OCI-LY7 (cell line): ENCODE data around the gene FEV. TPM values are rescaled to one million over a fixed set of nuclear protein-coding genes. Genes with fewer than 3 reads are reported as not detected.

Experiments used
- BruUV-seq: library from RNA; stranded (reverse); fragments of 400-500 nt; replicated peaks from 2 replicates; lab custom pipeline; 2021; lab: Mats Ljungman, UMichigan
- CTCF ChIA-PET: fragments of 300-600 bp; sonication (Branson Sonifier 250); formaldehyde crosslinking; loops from one replicate; lab custom pipeline; 2022; ENCODE audit warnings: antibody characterized with exemption; ENCODE audit not compliant: unreplicated experiment; lab: Charles Lee
- POLR2A ChIA-PET: fragments of 300-600 bp; sonication (Branson Sonifier 250); formaldehyde crosslinking; loops from one replicate; lab custom pipeline; 2022; ENCODE audit warnings: antibody characterized with exemption; lab: Charles Lee
- DNase-seq: peaks from one replicate; pipeline ENCODE4 v3.0.0-alpha.2; 2015; ENCODE audit warnings: low spot score
- H2AFZ ChIP-seq: fragments of 200-600 bp; sonication (generic), shearing (Covaris generic); 2 replicates; pipeline ENCODE4 v1.6.1; 2014; ENCODE audit warnings: mild to moderate bottlenecking, antibody characterized with exemption, low read length, moderate library complexity
- H3K27ac ChIP-seq: fragments of 200-600 bp; sonication (generic); 2 replicates; pipeline ENCODE4 v1.5.1; 2014; ENCODE audit warnings: mixed run types, low read depth, mild to moderate bottlenecking, moderate library complexity, low read length, inconsistent platforms; ENCODE audit not compliant: poor library complexity, severe bottlenecking
- H3K36me3 ChIP-seq: fragments of 200-600 bp; sonication (generic); 2 replicates; pipeline ENCODE4 v1.6.1; 2014; ENCODE audit warnings: mild to moderate bottlenecking, antibody characterized with exemption, low read length, moderate library complexity, mixed read lengths; ENCODE audit not compliant: insufficient read depth
- H3K4me1 ChIP-seq: fragments of 200-600 bp; sonication (generic); 2 replicates; pipeline ENCODE4 v1.5.1; 2014; ENCODE audit warnings: mild to moderate bottlenecking, low read length; ENCODE audit not compliant: insufficient read depth, poor library complexity, severe bottlenecking
- H3K4me2 ChIP-seq: fragments of 200-600 bp; sonication (generic); 2 replicates; pipeline ENCODE4 v1.6.1; 2014; ENCODE audit warnings: mild to moderate bottlenecking, low read length
- H3K4me3 ChIP-seq: fragments of 200-600 bp; sonication (generic); 2 replicates; pipeline ENCODE4 v1.5.1; 2014; ENCODE audit warnings: mild to moderate bottlenecking, low read depth, low read length; ENCODE audit not compliant: poor library complexity, severe bottlenecking
- H3K79me2 ChIP-seq: fragments of 200-600 bp; sonication (generic); 2 replicates; pipeline ENCODE4 v1.6.1; 2016; ENCODE audit warnings: low read depth, mild to moderate bottlenecking, low read length, moderate library complexity, mixed read lengths; ENCODE audit not compliant: insufficient read depth
- H3K9me2 ChIP-seq: fragments of 200-600 bp; sonication (generic); 2 replicates; pipeline ENCODE4 v1.6.1; 2016; ENCODE audit warnings: mild to moderate bottlenecking, low read length, mixed read lengths; ENCODE audit not compliant: insufficient read depth
- H3K9me3 ChIP-seq: fragments of 200-600 bp; sonication (generic); 2 replicates; pipeline ENCODE4 v1.6.1; 2014; ENCODE audit warnings: mild to moderate bottlenecking, mixed run types, low read length, mixed read lengths
- H4K20me1 ChIP-seq: fragments of 200-600 bp; sonication (generic); 2 replicates; pipeline ENCODE4 v1.6.1; 2014; ENCODE audit warnings: mild to moderate bottlenecking, antibody characterized with exemption, low read length, moderate library complexity, mixed read lengths; ENCODE audit not compliant: insufficient read depth
- EZH2phosphoT487 ChIP-seq: fragments of 200-600 bp; sonication (generic); IDR thresholded peaks from 2 replicates; pipeline ENCODE4 v1.6.1; 2018; ENCODE audit warnings: low read depth, borderline replicate concordance, mild to moderate bottlenecking, mixed run types, antibody characterized with exemption, low read length, moderate library complexity, mixed read lengths
- intact Hi-C: fragments of 100-400 bp; cut with micrococcal nuclease; formaldehyde crosslinking; loops from one replicate; pipeline ENCODE4 v1.10.0; 2022; ENCODE audit not compliant: unreplicated experiment
- total RNA-seq, 2 experiments: library from RNA; depleted of rRNA in 1 of 2; stranded (reverse); fragments of >200 nt in 1 of 2; shearing (Covaris generic) in 1 of 2; gene quantifications; 2 replicates each; pipeline ENCODE4 v1.2.3, GENCODE V29; 2014 to 2022
- TF ChIP-seq, protein P1 (sequence below): fragments of 200-600 bp; sonication (generic); conservative IDR thresholded peaks from 2 replicates; pipeline ENCODE4 v1.5.1; 2014; ENCODE audit warnings: mild to moderate bottlenecking, antibody characterized with exemption, low read length, moderate library complexity, mixed read lengths

FEV gene
- total RNA-seq, 2 experiments from 2014 or later, result not detected

- Histone ChIP-seq H3K9me3 (no peaks in the 10 kb centered on the region), H3K4me3 (no peak overlapping the region), H4K20me1 (no peaks in the 10 kb centered on the region), H3K36me3 (no peaks in the 10 kb centered on the region), H3K4me1 (no peaks in the 10 kb centered on the region), H3K9me2 (no peaks in the 10 kb centered on the region), H3K27ac (no peak overlapping the region), H2AFZ (no peak overlapping the region), H3K4me2 (no peak overlapping the region), H3K79me2 (no peaks in the 10 kb centered on the region)
- DNase-seq, result no peak
- intact Hi-C loops, result no loop called here
- BruUV-seq, result no TSS peak
- TF ChIP-seq, protein P1, sequence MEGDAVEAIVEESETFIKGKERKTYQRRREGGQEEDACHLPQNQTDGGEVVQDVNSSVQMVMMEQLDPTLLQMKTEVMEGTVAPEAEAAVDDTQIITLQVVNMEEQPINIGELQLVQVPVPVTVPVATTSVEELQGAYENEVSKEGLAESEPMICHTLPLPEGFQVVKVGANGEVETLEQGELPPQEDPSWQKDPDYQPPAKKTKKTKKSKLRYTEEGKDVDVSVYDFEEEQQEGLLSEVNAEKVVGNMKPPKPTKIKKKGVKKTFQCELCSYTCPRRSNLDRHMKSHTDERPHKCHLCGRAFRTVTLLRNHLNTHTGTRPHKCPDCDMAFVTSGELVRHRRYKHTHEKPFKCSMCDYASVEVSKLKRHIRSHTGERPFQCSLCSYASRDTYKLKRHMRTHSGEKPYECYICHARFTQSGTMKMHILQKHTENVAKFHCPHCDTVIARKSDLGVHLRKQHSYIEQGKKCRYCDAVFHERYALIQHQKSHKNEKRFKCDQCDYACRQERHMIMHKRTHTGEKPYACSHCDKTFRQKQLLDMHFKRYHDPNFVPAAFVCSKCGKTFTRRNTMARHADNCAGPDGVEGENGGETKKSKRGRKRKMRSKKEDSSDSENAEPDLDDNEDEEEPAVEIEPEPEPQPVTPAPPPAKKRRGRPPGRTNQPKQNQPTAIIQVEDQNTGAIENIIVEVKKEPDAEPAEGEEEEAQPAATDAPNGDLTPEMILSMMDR, result no peak
- CTCF ChIA-PET, result no interaction called here
- POLR2A ChIA-PET, result interaction anchor here (0.6 kb wide), 1 partner anchor 79 kb away, joined by 3 read pairs; no protein-coding TSS in a partner anchor
Observed at GRCh38 chr2:219021591-219021990, 36.6 kb upstream of the FEV start.

GRCh38 chr2:219020604-219021365 lies 35.8 kb upstream of the FEV start:
- Histone ChIP-seq H3K36me3 (no peaks in the 10 kb centered on the region), H3K4me2 (no peak overlapping the region), H2AFZ (no peak overlapping the region), H3K79me2 (no peaks in the 10 kb centered on the region), H3K9me3 (no peaks in the 10 kb centered on the region), H3K4me1 (no peaks in the 10 kb centered on the region), H3K9me2 (no peaks in the 10 kb centered on the region), H3K4me3 (no peak overlapping the region), H4K20me1 (no peaks in the 10 kb centered on the region), H3K27ac (no peak overlapping the region)
- intact Hi-C loops, result no loop called here
- DNase-seq, result no peak
- ChIA-PET POLR2A (no interaction called here), CTCF (no interaction called here)
- TF ChIP-seq, protein P1, result no peak
- no peak for TF ChIP-seq EZH2phosphoT487
- no TSS peak for BruUV-seq

DNA sequence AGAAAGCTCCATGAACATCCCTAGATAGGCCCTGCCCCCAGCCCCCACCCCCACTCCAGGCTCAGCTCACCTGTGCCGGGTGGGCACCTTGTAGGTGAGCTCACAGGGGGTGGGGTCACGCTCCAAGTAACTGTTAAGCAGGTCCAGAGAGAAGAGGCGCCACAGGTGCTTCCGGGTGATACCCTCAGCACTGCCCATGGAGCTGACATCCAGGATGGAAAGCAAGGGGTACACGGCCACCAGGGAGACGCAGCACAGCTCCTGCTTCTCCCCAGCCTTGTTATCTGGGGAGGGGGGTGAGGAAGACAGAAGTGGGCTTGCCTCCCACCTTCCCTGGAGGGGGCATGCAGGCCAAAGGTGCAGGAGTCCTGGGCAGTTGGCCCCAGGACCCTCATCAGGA lies 34.5 kb upstream of the FEV start:
- BruUV-seq, result no TSS peak
- no peaks in the 10 kb centered on the region for H3K4me1 ChIP-seq
- CTCF ChIA-PET, result interaction anchor here (0.7 kb wide), 1 partner anchor 10 kb away, joined by 3 read pairs; no protein-coding TSS in a partner anchor
- TF ChIP-seq, protein P1, result no peak
- no peak for TF ChIP-seq EZH2phosphoT487
- no peaks in the 10 kb centered on the region for H3K79me2 ChIP-seq
- intact Hi-C loops, result no loop called here
- no peaks in the 10 kb centered on the region for H4K20me1 ChIP-seq
- no peak for DNase-seq
- H3K27ac ChIP-seq, result no peak overlapping the region
- no peaks in the 10 kb centered on the region for H3K9me2 ChIP-seq
- H2AFZ ChIP-seq, result no peak overlapping the region
- POLR2A ChIA-PET, result interaction anchor here (0.5 to 0.6 kb wide), 2 partner anchors 51 to 129 kb away, joined by 3 read pairs; no protein-coding TSS in a partner anchor
- no peaks in the 10 kb centered on the region for H3K36me3 ChIP-seq
- H3K4me2 ChIP-seq, result no peak overlapping the region
- H3K9me3 ChIP-seq, result no peaks in the 10 kb centered on the region
- no peak overlapping the region for H3K4me3 ChIP-seq
